Measurements from ENCODE around the gene SLFN13.

Gene SLFN13, protein sequence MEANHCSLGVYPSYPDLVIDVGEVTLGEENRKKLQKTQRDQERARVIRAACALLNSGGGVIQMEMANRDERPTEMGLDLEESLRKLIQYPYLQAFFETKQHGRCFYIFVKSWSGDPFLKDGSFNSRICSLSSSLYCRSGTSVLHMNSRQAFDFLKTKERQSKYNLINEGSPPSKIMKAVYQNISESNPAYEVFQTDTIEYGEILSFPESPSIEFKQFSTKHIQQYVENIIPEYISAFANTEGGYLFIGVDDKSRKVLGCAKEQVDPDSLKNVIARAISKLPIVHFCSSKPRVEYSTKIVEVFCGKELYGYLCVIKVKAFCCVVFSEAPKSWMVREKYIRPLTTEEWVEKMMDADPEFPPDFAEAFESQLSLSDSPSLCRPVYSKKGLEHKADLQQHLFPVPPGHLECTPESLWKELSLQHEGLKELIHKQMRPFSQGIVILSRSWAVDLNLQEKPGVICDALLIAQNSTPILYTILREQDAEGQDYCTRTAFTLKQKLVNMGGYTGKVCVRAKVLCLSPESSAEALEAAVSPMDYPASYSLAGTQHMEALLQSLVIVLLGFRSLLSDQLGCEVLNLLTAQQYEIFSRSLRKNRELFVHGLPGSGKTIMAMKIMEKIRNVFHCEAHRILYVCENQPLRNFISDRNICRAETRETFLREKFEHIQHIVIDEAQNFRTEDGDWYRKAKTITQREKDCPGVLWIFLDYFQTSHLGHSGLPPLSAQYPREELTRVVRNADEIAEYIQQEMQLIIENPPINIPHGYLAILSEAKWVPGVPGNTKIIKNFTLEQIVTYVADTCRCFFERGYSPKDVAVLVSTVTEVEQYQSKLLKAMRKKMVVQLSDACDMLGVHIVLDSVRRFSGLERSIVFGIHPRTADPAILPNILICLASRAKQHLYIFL

DNA sequence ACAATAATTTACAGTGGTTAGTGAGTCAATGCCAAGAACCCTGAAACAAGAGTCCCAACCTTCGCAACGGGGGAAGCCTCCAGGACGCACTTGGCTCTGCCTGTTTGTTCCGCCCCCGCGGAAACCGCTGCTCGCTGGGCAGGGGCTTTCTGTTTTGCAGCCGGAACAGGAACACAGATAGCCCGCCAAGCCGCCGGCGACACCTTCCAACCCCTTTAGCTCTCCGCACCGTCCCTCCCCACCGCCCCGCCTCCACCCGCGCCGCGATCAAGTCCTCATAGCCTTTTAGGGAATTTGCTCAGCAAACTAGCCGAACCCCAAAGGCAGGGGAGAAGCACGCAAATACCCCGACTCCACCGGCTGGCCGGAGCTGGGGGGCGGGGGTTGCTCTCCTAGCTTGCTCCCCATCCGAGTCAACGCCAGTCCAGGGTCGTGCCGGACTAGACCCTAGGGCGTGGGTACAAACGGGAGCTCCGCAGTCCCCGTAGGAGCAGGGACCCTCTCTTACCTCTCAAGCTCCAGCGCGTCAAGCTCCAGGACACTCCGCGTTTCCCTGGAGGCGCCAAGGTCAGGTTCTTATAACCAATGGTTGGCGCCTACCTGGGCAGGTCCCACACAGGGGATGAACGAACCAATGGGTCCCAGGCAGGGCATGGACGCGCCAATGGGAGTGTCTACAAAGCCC is at the start of gene SLFN13:
SLFN13 (minus strand) TSS at position 553 of the 685 bp plus-strand sequence. CDS start 3,086 bp downstream, outside the sequence.
- TF ChIP-seq ESRRG (CRISPR knock-in tag; IDR thresholded peaks at IDR 0.05) (no peak), OSR1 (CRISPR knock-in tag; IDR thresholded peaks at IDR 0.05) (no peak), ISL1 (CRISPR knock-in tag; IDR thresholded peaks at IDR 0.05) (no peak), TCF4 (CRISPR knock-in tag; IDR thresholded peaks at IDR 0.05; ENCODE audit: borderline replicate concordance) (no peak), ZFP3 (CRISPR knock-in tag; IDR thresholded peaks at IDR 0.05) (no peak), BACH2 (CRISPR knock-in tag; IDR thresholded peaks at IDR 0.05; ENCODE audit: borderline replicate concordance) (no peak), ZC3H10 (CRISPR knock-in tag; IDR thresholded peaks at IDR 0.05) (no peak), ZFP30 (CRISPR knock-in tag; IDR thresholded peaks at IDR 0.05) (no peak), ZNF565 (CRISPR knock-in tag; conservative IDR thresholded peaks at IDR 0.05; ENCODE audit: low read depth) (no peak), TOX (CRISPR knock-in tag; IDR thresholded peaks at IDR 0.05; ENCODE audit: borderline replicate concordance) (no peak)
- TF ChIP-seq, protein P1, sequence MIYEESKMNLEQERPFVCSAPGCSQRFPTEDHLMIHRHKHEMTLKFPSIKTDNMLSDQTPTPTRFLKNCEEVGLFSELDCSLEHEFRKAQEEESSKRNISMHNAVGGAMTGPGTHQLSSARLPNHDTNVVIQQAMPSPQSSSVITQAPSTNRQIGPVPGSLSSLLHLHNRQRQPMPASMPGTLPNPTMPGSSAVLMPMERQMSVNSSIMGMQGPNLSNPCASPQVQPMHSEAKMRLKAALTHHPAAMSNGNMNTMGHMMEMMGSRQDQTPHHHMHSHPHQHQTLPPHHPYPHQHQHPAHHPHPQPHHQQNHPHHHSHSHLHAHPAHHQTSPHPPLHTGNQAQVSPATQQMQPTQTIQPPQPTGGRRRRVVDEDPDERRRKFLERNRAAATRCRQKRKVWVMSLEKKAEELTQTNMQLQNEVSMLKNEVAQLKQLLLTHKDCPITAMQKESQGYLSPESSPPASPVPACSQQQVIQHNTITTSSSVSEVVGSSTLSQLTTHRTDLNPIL (CRISPR knock-in tag; IDR thresholded peaks at IDR 0.05; ENCODE audit: low read depth): no peak

GRCh38 chr17:35496451-35497290 is 48.1 kb upstream of the SLFN13 start:
- no peak for ATAC-seq
- TF ChIP-seq ZFP30 (CRISPR knock-in tag; IDR thresholded peaks at IDR 0.05) (no peak), BACH2 (CRISPR knock-in tag; IDR thresholded peaks at IDR 0.05; ENCODE audit: borderline replicate concordance) (no peak), ESRRG (CRISPR knock-in tag; IDR thresholded peaks at IDR 0.05) (no peak), PPARA (CRISPR knock-in tag; IDR thresholded peaks at IDR 0.05; ENCODE audit: borderline replicate concordance) (no peak), ZNF565 (CRISPR knock-in tag; conservative IDR thresholded peaks at IDR 0.05; ENCODE audit: low read depth) (no peak), CSDC2 (CRISPR knock-in tag; IDR thresholded peaks at IDR 0.05) (no peak), ZNF8 (CRISPR knock-in tag; IDR thresholded peaks at IDR 0.05) (no peak), ARNTL (CRISPR knock-in tag; IDR thresholded peaks at IDR 0.05; ENCODE audit: borderline replicate concordance, low read depth) (no peak)
- TF ChIP-seq, protein P1 (CRISPR knock-in tag; IDR thresholded peaks at IDR 0.05; ENCODE audit: low read depth): no peak
- TF ChIP-seq, protein P2, sequence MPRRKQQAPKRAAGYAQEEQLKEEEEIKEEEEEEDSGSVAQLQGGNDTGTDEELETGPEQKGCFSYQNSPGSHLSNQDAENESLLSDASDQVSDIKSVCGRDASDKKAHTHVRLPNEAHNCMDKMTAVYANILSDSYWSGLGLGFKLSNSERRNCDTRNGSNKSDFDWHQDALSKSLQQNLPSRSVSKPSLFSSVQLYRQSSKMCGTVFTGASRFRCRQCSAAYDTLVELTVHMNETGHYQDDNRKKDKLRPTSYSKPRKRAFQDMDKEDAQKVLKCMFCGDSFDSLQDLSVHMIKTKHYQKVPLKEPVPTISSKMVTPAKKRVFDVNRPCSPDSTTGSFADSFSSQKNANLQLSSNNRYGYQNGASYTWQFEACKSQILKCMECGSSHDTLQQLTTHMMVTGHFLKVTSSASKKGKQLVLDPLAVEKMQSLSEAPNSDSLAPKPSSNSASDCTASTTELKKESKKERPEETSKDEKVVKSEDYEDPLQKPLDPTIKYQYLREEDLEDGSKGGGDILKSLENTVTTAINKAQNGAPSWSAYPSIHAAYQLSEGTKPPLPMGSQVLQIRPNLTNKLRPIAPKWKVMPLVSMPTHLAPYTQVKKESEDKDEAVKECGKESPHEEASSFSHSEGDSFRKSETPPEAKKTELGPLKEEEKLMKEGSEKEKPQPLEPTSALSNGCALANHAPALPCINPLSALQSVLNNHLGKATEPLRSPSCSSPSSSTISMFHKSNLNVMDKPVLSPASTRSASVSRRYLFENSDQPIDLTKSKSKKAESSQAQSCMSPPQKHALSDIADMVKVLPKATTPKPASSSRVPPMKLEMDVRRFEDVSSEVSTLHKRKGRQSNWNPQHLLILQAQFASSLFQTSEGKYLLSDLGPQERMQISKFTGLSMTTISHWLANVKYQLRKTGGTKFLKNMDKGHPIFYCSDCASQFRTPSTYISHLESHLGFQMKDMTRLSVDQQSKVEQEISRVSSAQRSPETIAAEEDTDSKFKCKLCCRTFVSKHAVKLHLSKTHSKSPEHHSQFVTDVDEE (CRISPR knock-in tag; IDR thresholded peaks at IDR 0.05): no peak
- TF ChIP-seq, protein P3, sequence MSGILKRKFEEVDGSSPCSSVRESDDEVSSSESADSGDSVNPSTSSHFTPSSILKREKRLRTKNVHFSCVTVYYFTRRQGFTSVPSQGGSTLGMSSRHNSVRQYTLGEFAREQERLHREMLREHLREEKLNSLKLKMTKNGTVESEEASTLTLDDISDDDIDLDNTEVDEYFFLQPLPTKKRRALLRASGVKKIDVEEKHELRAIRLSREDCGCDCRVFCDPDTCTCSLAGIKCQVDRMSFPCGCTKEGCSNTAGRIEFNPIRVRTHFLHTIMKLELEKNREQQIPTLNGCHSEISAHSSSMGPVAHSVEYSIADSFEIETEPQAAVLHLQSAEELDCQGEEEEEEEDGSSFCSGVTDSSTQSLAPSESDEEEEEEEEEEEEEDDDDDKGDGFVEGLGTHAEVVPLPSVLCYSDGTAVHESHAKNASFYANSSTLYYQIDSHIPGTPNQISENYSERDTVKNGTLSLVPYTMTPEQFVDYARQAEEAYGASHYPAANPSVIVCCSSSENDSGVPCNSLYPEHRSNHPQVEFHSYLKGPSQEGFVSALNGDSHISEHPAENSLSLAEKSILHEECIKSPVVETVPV (CRISPR knock-in tag; IDR thresholded peaks at IDR 0.05): no peak

More for the DNA sequence above, at the start of gene SLFN13:
- ATAC-seq: peak; percentile 73

GRCh38 chr17:35493040-35493439 is 44.5 kb upstream of the SLFN13 start:
- TF ChIP-seq ARNTL (CRISPR knock-in tag; IDR thresholded peaks at IDR 0.05; ENCODE audit: borderline replicate concordance, low read depth): no peak
- TF ChIP-seq ZNF70 (CRISPR knock-in tag; IDR thresholded peaks at IDR 0.05): no peak
- TF ChIP-seq OSR1 (CRISPR knock-in tag; IDR thresholded peaks at IDR 0.05): no peak
- no peak for TF ChIP-seq CSDC2 (CRISPR knock-in tag; IDR thresholded peaks at IDR 0.05)
- ATAC-seq: no peak
